ENCODE results near the gene FBXW4. TPM values are rescaled to one million over a fixed set of nuclear protein-coding genes. Genes with fewer than 3 reads are reported as not detected.

Gene FBXW4
- total RNA-seq, 4 donors from 2014 or later, result 48.4 to 91.6 (median 55.6) TPM

- in situ Hi-C loops (cut with MboI; ENCODE audit: low pct_ligation_motif_present in 1 of 4, low pct_unique_long_range_greater_than_20kb in 1 of 4, low sequenced_read_pairs in 3 of 4), result no loop called here
- DNase-seq, result no peak
Observed at GRCh38 chr10:101631821-101632475, 63.0 kb downstream of the FBXW4 start.

GRCh38 chr10:101630633-101630920, 64.4 kb downstream of the FBXW4 start:
- no peak overlapping the region for H3K4me3 ChIP-seq
- DNase-seq, result no peak
- intact Hi-C loops (cut with DNase I; ENCODE audit: low total_unique reads), result no loop called here
- H3K27me3 ChIP-seq, result no peaks in the 10 kb centered on the region
- in situ Hi-C loops (cut with MboI; ENCODE audit: low pct_ligation_motif_present in 1 of 4, low pct_unique_long_range_greater_than_20kb in 1 of 4, low sequenced_read_pairs in 3 of 4), result no loop called here
- no peaks in the 10 kb centered on the region for H3K36me3 ChIP-seq
- no peaks in the 10 kb centered on the region for H3K9me3 ChIP-seq
- WGBS, 2 donors (ENCODE audit: low coverage in 1 of 2), result 95% methylated on average over 1 of the region's 1 CpG; no CpG with 5 or more reads in 1 of the 2 donors
- TF ChIP-seq POLR2A (IDR thresholded peaks at IDR 0.05), result no peak
- no peak for TF ChIP-seq EP300 (IDR thresholded peaks at IDR 0.05; ENCODE audit: low read depth)
- TF ChIP-seq POLR2AphosphoS5 (IDR thresholded peaks at IDR 0.05), result no peak
- no peak for TF ChIP-seq CTCF (IDR thresholded peaks at IDR 0.05)
- H3K4me1 ChIP-seq, result no peaks in the 10 kb centered on the region
- H3K27ac ChIP-seq, result no peak overlapping the region

More at GRCh38 chr10:101631821-101632475, 63.0 kb downstream of the FBXW4 start:
- 78 to 100% methylated on average over 1 to 8 of the region's 8 CpGs for WGBS, 2 donors (ENCODE audit: low coverage in 1 of 2)
- Histone ChIP-seq H3K4me1 (no peaks in the 10 kb centered on the region), H3K36me3 (no peaks in the 10 kb centered on the region), H3K27me3 (no peaks in the 10 kb centered on the region), H3K27ac (no peak overlapping the region), H3K9me3 (no peaks in the 10 kb centered on the region), H3K4me3 (no peak overlapping the region)
- intact Hi-C loops (cut with DNase I; ENCODE audit: low total_unique reads), result no loop called here
- no peak for TF ChIP-seq POLR2A (IDR thresholded peaks at IDR 0.05)

- no peaks in the 10 kb centered on the region for H3K36me3 ChIP-seq
- intact Hi-C loops (cut with DNase I; ENCODE audit: low total_unique reads), result no loop called here
- H3K27ac ChIP-seq, result no peak overlapping the region
- no peaks in the 10 kb centered on the region for H3K9me3 ChIP-seq
- TF ChIP-seq POLR2AphosphoS5 (IDR thresholded peaks at IDR 0.05) (no peak), POLR2A (IDR thresholded peaks at IDR 0.05) (no peak), EP300 (IDR thresholded peaks at IDR 0.05; ENCODE audit: low read depth) (no peak), CTCF (IDR thresholded peaks at IDR 0.05) (no peak)
- H3K4me1 ChIP-seq, result no peaks in the 10 kb centered on the region
- no peak for DNase-seq
- no peak overlapping the region for H3K4me3 ChIP-seq
- in situ Hi-C loops (cut with MboI; ENCODE audit: low pct_ligation_motif_present in 1 of 4, low pct_unique_long_range_greater_than_20kb in 1 of 4, low sequenced_read_pairs in 3 of 4), result no loop called here
- WGBS, 2 donors (ENCODE audit: low coverage in 1 of 2), result 91 to 100% methylated on average over 1 to 13 of the region's 13 CpGs
- H3K27me3 ChIP-seq, result no peaks in the 10 kb centered on the region
Observed at GRCh38 chr10:101629837-101630632, 64.9 kb downstream of the FBXW4 start.

GRCh38 chr10:101625821-101626412, 69.1 kb downstream of the FBXW4 start:
- H3K4me3 ChIP-seq, result no peak overlapping the region
- WGBS, 2 donors (ENCODE audit: low coverage in 1 of 2), result 67 to 79% methylated on average over 1 of the region's 1 CpG
- intact Hi-C loops (cut with DNase I; ENCODE audit: low total_unique reads) (no loop called here), in situ Hi-C loops (cut with MboI; ENCODE audit: low pct_ligation_motif_present in 1 of 4, low pct_unique_long_range_greater_than_20kb in 1 of 4, low sequenced_read_pairs in 3 of 4) (no loop called here)
- H3K4me1 ChIP-seq, result no peaks in the 10 kb centered on the region
- H3K27me3 ChIP-seq, result no peaks in the 10 kb centered on the region
- peaks cover 0 to 18% (median 5%) of the 10 kb centered on the region in 4 donors for H3K36me3 ChIP-seq
- TF ChIP-seq POLR2A (IDR thresholded peaks at IDR 0.05) (no peak), POLR2AphosphoS5 (IDR thresholded peaks at IDR 0.05) (no peak), CTCF (IDR thresholded peaks at IDR 0.05) (no peak), EP300 (IDR thresholded peaks at IDR 0.05; ENCODE audit: low read depth) (no peak)
- H3K27ac ChIP-seq, result no peak overlapping the region
- no peaks in the 10 kb centered on the region for H3K9me3 ChIP-seq
- DNase-seq, result no peak

All from transverse colon (tissue), 4 donors.